NCI-H1436 (cell line): ENCODE results near the gene GSK3A.

ENCODE experiments used
- DNase-seq: peaks from one replicate; lab custom pipeline; 2025; lab: John Stamatoyannopoulos, UW

GSK3A gene

DNA sequence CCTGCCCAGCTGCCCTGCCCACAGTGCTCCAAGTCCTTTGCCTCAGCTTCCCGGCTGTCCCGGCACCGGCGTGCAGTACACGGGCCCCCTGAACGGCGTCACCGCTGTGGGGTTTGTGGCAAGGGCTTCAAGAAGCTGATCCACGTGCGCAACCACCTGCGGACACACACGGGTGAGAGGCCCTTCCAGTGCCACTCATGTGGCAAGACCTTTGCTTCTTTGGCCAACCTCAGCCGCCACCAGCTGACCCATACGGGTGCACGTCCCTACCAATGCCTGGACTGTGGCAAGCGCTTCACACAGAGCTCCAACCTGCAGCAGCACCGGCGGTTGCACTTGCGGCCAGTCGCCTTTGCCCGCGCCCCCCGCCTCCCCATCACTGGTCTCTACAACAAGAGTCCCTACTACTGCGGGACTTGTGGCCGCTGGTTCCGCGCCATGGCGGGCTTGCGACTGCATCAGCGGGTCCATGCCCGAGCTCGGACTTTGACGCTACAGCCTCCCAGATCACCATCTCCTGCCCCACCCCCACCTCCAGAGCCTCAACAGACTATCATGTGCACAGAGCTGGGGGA lies 16.6 kb downstream of the GSK3A start:
- no peak for DNase-seq

DNA sequence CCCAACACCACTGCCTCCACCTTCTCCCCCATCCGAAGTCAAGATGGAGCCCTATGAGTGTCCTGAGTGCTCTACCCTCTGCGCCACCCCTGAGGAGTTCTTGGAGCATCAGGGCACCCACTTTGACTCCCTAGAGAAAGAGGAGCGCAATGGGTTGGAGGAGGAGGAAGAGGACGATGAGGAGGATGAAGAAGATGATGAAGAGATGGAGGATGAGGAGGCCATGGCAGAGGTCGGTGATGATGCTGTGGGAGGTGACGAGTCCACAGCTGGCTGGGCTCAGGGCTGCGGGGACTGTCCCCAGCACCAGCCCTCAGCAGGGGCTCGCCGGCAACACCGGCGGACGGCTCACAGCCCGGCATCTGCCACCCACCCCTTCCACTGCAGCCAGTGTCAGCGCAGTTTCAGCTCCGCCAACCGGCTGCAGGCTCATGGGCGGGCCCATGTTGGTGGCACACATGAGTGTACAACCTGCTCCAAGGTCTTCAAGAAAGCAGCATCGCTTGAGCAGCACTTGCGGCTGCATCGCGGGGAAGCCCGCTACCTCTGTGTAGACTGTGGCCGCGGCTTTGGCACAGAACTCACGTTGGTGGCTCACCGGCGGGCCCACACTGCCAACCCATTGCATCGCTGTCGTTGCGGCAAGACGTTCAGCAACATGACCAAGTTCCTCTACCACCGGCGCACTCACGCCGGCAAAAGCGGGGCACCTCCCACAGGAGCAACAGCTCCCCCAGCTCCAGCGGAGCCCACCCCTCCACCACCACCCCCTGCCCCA lies 17.3 kb downstream of the GSK3A start:
- no peak for DNase-seq

DNA sequence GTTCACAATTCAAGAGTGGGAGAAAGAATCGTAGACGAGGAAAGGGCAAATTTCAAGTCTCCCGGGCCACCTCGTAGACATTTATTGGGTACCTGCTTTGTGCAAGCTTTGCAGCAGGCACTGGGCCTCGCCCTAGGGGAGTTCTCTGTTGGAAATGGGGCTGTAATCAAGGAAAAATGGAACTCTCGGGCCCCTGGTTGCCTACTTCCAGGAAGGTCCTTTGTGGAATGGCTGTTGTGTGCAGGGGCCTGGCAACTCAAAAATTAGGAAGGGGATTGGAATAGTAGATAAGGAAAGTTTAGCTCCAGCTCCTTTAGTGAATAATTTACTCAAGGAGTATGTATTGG lies 21.7 kb downstream of the GSK3A start:
- no peak for DNase-seq

DNA sequence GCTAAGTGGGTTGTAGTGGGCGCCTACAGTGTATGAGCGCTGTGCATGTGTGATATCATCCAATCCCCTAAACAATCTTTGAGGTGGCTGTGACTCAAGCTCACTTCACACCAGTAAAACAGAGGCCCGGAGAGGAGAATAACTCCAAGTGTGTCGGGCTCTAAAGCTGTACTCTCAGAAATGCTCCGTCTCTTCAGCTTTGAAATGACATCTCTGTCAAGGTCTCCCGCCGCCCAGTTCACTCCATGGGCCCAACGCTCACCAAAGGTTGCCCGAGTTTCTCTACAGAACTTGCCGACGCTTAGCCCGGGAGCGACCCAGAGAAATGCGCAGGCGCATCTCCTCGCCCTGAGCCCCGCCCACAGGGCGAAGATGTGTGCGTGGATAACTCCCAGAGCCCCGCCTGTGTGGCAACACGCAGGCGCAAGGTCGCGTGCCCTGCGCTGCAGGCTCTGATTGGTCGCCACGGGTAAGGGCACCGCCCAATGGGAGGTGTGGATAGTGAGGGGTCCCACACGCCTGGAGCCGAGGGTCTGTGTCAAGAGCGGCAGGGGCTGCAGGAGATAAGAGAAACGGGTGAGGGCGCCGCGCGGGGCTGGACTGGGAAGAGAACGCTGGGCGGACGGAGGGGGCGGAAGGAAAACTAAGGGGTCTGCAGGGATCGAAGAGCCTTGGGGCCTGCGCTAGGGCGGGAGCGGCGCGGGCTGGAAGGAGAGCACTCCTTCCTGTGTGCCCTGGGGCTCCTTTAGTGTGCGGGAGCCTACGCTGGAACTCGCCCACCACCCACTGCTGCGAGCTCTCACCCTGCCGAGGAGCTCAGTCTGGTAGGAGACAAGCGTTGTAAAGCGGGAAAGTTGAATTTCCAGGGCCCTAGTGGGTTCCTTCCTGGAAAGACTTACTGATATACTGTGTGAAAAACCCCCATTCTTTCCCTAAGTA lies 22.3 kb downstream of the GSK3A start, which contains the start of gene ZNF526:
Gene ZNF526 (plus strand): TSS at position 501 of the 939 bp plus-strand sequence. CDS start 4,092 bp downstream, outside the sequence.
- peak; percentile 97 for DNase-seq

DNA sequence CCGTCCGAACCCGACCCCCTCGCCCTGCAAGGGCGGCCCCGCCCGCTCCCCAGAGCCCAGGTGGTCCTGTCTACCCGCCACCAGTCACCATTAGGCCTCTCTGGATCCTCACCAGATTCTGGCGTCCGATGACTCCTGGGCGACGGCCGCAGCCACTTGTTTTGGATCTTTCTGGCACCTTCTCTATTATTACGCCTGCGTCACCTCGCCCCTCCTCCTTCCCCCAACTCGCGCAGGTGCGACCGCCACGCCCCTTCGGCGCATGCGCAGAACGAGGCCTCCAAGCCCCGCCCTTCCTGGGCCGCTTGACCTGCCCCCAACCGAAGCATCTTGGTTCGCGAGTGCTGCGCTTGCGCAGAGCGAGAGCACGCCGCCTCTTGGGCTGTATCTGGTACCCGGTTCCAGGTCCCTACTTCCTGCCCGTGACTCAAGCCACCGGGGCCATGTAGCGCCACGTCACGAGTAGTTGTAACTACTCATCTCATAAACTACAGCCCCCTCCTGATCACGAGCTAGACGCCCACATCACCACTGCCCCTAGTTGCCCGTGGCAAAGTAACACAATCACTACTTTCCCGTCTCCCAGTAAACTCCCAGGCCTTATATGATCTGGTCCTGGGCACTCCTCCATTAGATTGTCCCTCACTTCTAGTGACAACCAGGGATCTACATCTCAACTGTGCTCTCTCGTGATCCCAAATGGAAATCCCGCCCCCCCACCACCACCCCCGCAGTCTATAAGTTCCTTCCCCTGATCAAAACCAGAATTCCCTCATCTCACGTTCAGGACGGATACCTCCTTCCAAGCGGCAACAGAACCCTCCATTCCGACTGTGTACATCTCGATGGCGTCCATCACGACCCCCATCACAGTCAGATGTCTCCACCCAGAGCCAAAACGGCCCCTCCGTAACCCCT lies 24.6 kb downstream of the GSK3A start, which contains the start of gene DEDD2:
Gene DEDD2 (minus strand): TSS at position 158 of the 918 bp plus-strand sequence. CDS start 670 bp downstream, outside the sequence.
- peak; percentile 95 for DNase-seq

DNA sequence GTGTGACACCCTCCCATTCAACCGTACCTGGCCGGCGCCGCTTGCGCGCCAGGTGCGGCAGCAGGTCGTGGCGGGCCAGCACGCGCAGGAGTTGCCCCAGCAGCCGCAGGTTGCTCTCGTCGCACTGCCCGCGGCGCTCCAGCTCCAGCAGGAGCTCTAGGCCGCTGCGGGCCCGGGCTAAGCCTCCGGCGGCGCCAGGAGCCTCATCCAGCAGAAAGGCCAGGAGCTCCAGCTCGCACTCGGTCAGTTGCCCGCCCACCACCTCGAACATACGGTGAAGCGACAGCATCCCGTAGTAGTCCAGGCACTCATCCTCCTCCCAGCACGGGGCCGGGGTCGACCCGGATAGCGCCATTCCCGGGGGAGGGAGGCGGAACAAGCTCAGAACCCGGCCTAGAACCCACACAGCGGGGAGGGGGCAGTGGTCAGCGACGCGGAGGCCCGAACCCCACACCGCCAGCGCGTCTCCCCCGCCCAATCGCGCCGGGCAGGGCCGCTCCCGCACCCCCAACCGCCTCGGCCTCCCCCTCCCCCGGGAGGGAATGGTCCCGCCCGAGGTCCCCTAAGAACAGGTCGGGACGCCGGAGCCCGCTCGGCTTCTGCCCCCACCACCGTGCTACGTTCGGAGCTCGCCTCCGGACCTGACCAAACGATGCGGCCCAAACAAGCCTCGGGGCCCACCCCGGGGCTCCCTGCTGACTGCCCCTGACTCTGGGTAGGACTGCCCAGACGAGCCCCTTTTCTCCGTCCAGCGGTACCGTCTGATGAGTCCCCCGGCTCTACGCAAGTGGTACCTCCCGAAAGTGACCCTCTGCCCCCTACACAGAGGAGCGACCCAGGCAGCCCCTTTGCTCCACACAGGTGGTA lies 25.5 kb downstream of the GSK3A start:
- DNase-seq, result no peak

DNA sequence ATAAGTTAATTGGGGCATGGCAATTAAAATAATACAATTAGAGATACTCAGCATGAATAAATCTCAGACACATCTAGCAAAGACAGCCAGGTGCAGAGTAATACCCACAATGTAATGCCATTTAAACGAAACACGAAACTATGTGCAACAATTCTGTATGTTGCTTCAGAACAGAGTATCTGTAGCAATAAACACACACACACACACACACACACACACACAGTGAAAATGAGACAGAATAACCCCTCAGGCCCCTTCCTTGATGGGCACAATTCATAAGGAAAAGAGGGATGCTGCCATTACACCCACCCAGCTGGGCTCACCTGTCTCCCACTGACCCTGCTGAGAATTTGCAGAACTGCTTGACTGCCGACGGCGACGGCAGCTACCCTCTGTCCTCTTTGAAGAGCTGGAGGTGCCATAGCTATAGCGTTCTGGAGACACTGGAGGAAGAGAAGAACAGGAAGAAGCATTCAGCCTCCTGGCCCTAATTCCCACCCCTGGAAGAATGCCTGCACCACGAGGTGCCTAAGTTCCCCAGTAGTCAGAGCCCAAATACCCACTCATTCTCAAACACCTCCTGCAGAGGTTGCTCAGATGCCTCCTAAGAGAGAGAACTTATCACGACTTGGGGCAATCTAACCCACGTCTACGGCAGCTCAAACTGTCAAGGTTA lies 27.5 kb downstream of the GSK3A start:
- DNase-seq, result no peak

DNA sequence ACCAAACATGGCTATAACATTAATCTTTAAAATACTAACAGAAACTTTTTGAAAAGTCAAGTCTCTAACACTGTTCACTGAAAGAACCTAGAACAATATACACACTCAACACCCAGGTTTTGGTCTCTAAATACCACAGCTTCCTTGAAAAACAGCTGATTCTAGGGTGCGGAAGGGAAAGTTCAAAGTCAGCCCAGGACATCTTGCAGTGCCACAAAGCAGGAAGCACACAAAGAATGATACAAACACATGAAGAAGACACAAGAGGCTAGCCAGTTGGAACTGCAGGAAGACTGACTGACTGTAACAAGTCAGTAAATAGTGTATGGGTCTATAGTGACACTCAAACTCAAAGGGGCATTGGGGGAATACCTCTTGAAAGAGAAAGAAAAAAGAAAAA lies 29.5 kb downstream of the GSK3A start:
- DNase-seq, result no peak

DNA sequence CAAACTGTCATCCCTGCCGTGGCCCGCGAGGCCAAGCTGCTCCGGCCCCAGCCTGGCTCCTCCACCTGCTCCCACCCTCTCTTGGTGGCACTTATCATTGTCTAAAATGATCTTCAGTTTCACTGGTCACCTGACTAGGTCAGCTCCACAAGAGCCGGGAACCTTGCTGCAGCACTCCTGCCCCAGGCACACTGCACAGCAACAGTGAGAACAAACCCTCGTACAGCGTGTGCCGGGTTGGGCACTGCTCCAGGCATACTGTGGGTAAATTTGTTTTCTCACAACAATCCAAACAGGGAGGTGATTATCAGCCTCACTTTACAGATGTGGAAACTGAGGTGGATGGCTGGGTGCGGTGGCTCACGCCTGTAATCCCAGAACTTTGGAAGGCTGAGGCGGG lies 33.8 kb downstream of the GSK3A start:
- no peak for DNase-seq

DNA sequence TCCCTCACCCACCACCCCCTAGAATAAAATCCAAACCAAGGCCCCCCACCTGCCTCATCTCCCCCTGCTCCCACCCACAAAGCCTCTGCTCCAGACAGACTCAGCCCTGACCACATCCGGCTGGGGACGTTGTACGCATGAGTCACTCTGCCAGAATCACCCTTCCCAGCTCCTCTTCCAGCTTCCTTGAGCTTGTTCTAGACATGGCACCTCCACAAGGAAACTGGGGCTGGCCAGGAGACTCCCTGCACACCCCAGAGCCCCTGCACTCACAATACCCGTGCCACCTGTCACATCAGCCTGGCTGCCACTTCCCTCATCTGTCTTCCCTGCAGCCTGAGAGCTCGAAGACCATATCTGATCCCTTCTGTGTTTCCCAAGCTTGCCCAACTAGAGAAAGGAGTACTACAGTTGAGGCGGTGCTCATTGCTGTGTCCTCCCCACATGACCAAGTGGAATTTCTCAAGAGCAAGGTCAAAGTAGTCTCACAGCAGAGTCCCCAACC lies 34.6 kb downstream of the GSK3A start:
- DNase-seq, result no peak

DNA sequence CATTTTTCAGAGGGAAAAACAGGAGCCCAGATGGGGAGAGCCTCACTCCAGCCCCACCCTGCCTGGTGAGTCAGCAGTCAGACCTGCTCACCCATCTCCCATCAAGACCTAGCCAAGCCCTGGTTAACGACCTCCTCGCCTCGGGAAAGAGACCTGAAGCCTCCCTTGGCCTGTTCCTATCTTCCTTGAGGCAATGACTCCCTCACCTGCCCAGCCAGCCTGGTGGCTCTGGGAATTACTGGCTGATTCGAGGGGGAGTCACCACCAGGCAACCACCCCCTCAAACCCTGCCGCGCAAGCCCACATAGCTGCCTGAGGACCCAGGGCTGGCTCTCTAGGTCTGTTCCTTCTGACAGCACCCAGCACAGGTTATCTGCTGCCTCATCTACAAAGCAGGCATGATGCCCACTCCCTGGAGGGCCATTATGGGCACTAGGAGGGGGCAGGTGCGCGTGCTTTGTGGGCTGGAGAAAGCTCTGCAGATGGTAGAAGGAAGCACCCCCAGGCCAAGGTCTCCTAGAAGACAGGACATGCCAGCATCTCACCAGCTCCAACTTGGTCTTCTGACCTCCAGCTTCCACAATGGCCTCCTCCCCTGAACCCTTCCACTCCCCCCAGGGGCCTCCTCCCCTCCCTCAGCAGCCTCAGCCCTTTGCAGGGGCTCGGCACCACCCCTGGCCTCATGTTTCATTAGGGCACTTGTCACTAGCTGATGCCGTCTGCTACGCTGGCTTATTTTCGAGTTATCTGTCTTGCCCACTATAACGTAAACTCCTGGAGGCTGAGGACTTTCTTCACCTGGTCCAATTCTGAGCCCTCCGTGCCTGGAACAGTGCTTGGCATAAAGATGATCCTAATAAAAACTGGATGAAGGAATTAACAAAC lies 35.3 kb downstream of the GSK3A start:
- no peak for DNase-seq

DNA sequence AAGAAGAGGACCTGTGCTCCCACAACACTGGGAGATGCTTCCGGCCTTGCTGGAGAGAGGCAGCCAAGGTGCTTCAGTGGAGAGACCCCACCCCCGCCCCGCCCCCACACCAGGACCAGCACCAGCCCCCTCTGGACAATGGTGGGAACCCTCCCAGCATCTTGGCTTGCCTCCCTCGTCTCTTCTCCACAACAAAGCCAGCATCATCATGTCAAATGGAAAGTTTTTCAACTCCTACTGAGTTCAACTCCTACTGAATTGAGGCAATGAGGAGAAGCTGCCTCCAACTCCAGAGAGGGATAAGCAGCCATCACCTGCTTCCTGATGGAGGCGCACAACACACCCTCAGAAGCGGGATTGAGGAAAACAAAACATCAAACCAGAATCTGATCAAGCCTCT lies 37.7 kb downstream of the GSK3A start:
- DNase-seq, result no peak

DNA sequence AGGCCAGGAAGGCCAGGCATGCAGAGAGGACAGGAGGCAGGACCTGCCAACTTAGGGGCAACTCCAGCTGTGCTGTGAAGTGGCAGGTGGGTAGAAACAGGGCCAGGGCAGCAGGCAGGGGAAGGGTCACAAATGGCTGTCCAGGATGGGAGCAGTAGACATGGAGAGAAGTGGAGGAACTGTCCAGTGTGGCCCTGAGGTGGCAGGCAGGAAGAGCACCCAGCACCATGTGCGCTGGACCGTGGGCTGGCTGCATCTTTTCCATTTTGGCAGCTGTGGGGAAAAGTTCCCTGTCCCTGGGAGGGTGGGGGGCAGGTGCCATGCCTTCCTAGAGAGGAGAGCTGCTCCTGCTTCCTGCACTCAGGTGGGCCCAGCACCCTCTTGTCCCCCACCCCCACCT lies 38.7 kb downstream of the GSK3A start:
- no peak for DNase-seq

DNA sequence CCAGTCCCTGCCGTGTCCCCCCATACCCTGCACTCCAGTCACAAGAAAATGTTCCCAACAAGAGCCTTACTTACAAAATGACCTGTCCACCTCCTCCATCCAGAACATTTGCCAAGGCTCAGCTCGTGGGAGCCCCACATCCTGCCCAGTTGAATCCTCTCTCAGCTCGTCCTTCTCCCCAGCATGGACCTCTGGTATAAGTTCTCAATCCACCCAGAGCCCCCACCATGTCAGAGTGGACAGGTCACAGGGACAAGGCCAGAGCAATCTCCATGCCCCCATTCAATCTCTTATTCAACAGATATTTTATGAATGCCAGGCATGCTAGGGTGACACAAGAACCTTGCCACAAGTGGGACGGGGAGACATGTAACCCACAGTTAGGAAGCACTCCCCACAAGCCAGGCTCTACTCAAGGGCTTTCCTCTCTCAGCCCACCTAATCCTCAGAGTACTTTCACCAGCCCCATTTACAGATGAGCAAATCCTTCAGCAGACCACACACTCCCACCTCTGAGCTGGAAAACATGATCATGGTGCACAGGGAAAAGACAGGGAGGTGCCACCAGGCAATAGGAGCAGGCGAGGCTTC lies 40.0 kb downstream of the GSK3A start:
- no peak for DNase-seq

DNA sequence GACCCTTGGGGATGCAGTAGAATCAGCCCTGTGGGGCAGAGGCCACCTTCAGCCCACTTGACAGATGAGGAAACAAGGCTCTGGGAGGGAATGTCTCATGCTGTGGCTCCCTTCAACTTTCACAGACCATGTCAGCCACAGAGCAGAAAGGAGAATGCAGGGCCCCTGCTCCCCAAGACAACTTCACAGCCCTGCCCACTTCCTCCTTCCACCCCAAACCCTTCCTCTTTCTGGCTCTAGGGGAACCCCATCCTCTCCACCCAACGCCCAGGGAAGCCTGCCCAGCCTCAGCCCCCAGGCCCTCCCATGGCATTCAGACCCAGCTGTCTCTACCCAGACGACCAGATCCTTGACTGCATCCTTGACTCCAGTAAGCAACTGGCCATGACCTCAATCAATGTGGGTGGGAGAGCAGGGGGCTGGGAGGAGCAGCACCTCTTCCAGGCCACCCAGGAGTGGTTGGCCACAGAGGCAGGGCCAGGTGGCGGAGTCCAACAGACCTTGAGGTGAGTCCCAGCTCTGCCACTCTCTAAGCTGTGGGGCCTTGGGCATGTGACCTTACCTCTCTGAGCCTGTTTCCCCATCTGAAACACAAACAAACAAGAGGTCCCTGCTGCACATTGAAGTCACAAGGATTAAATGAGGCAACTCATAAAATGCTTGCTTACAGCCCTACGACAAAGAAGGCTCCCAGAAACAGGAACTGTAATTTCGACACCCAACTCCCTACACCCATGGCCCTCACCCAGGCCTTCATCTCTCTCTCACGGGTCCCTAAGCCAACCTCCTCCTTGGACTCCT lies 40.7 kb downstream of the GSK3A start:
- no peak for DNase-seq

DNA sequence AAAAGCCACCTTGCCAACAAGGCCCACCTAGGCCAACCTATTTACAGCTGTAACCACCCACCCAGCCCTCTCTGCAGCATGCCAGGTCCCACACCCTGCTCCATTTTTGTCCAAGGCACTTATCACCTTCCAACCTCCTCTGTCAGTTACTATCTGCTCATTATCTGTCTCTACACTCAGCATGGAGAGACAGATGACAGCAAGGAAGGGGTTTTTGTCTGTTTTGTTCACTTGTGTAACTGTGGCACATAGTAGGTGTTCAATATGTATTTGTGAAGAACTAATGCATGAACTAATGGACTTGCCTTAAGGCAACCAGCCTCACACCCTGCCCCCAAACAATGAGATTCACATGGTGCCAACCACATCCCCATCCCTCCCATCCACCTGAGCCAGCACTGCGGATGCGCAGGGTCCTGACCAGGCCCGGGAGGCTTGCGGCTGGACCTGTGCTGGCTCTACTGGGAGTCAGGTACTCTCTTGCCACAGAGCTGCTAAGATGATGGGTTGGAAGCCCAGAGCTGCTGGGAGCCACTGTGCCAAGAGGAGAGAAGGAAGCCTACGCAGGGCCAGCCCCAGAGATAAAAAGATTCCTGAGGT lies 42.2 kb downstream of the GSK3A start:
- DNase-seq, result no peak
